ENCODE measurements around the gene DNAI2.

DNAI2 gene

GRCh38 chr17:74231928-74232907 is 41.8 kb upstream of the DNAI2 start:
- no peak overlapping the region for H3K4me3 ChIP-seq (ENCODE audit: low read depth, low read length)
- TF ChIP-seq CTCF (IDR thresholded peaks at IDR 0.05; ENCODE audit: insufficient read depth, low read depth, low read length, missing control alignments): no peak
- DNase-seq (ENCODE audit: low read depth): no peak

GRCh38 chr17:74233937-74234336 is 40.1 kb upstream of the DNAI2 start:
- no peak for DNase-seq (ENCODE audit: low read depth)
- H3K4me3 ChIP-seq (ENCODE audit: low read depth, low read length): no peak overlapping the region
- no peak for TF ChIP-seq CTCF (IDR thresholded peaks at IDR 0.05; ENCODE audit: insufficient read depth, low read depth, low read length, missing control alignments)

GRCh38 chr17:74234486-74234885 is 39.5 kb upstream of the DNAI2 start:
- DNase-seq (ENCODE audit: low read depth): no peak
- no peak for TF ChIP-seq CTCF (IDR thresholded peaks at IDR 0.05; ENCODE audit: insufficient read depth, low read depth, low read length, missing control alignments)
- H3K4me3 ChIP-seq (ENCODE audit: low read depth, low read length): no peak overlapping the region

- DNase-seq (ENCODE audit: low read depth): peak; percentile 13
- H3K4me3 ChIP-seq (ENCODE audit: low read depth, low read length): no peak overlapping the region
- no peak for TF ChIP-seq CTCF (IDR thresholded peaks at IDR 0.05; ENCODE audit: insufficient read depth, low read depth, low read length, missing control alignments)
Observed at GRCh38 chr17:74235040-74235581, 38.9 kb upstream of the DNAI2 start.

GRCh38 chr17:74235911-74236371 is 38.1 kb upstream of the DNAI2 start:
- DNase-seq (ENCODE audit: low read depth): no peak
- H3K4me3 ChIP-seq (ENCODE audit: low read depth, low read length): no peak overlapping the region
- TF ChIP-seq CTCF (IDR thresholded peaks at IDR 0.05; ENCODE audit: insufficient read depth, low read depth, low read length, missing control alignments): no peak

- no peak overlapping the region for H3K4me3 ChIP-seq (ENCODE audit: low read depth, low read length)
- DNase-seq (ENCODE audit: low read depth): no peak
- TF ChIP-seq CTCF (IDR thresholded peaks at IDR 0.05; ENCODE audit: insufficient read depth, low read depth, low read length, missing control alignments): no peak
Observed at GRCh38 chr17:74237321-74237720, 36.7 kb upstream of the DNAI2 start.

Data from GM12865 (cell line).